HCT116 (cell line): ENCODE results near the gene MXD3.

Experiments
- EZH2 ChIP-seq: fragments of 200-600 bp; sonication (generic); IDR thresholded peaks from 2 replicates; pipeline ENCODE4 v1.6.1; 2017; ENCODE audit warnings: antibody characterized with exemption, mixed run types
- EZH2phosphoT487 ChIP-seq: fragments of 200-600 bp; IDR thresholded peaks from 2 replicates; pipeline ENCODE4 v1.6.1; 2018; ENCODE audit warnings: antibody characterized with exemption, borderline replicate concordance
- MAX ChIP-seq: IDR thresholded peaks from 2 replicates; pipeline ENCODE4 v1.6.1; 2012
- POLR2A ChIP-seq: IDR thresholded peaks from 2 replicates; pipeline ENCODE4 v1.7.0; 2011; ENCODE audit warnings: borderline replicate concordance; ENCODE audit not compliant: insufficient read depth, insufficient read length; ENCODE audit errors: extremely low read depth
- POLR2AphosphoS5 ChIP-seq: IDR thresholded peaks from 2 replicates; pipeline ENCODE4 v1.6.1; 2011; ENCODE audit warnings: mild to moderate bottlenecking, low read depth, low read length, moderate library complexity
- SIN3A ChIP-seq: IDR thresholded peaks from 2 replicates; pipeline ENCODE4 v1.6.1; 2012; ENCODE audit warnings: low read depth
- SRF ChIP-seq: IDR thresholded peaks from 2 replicates; pipeline ENCODE4 v1.6.1; 2012; ENCODE audit warnings: low read depth
- TCF7L2 ChIP-seq: IDR thresholded peaks from 2 replicates; pipeline ENCODE4 v1.7.0; 2011; ENCODE audit warnings: borderline replicate concordance, inconsistent platforms; ENCODE audit not compliant: insufficient read depth, insufficient read length; ENCODE audit errors: extremely low read depth
- ZBTB33 ChIP-seq: IDR thresholded peaks from 2 replicates; pipeline ENCODE4 v1.6.1; 2011; ENCODE audit warnings: mild to moderate bottlenecking, low read length, moderate library complexity; ENCODE audit not compliant: insufficient replicate concordance; ENCODE audit errors: extremely low read depth
- ZFX ChIP-seq: fragments of 450-650 bp; IDR thresholded peaks from 2 replicates; pipeline ENCODE4 v1.6.1; 2017
- TF ChIP-seq, protein P1 (sequence below), 3 experiments: fragments of 200-600 bp in 1 of 3; sonication (generic) in 1 of 3; IDR thresholded peaks in 2 of 3; conservative IDR thresholded peaks in 1 of 3; 2 replicates each; pipeline ENCODE4 v1.5.1; 2012 to 2017; ENCODE audit warnings: low read depth in 2 of 3, low read length in 2 of 3, antibody characterized with exemption in 1 of 3, borderline replicate concordance in 1 of 3, control low read depth in 1 of 3, mild to moderate bottlenecking in 1 of 3, mixed read lengths in 1 of 3, mixed run types in 1 of 3, moderate library complexity in 1 of 3; ENCODE audit not compliant: insufficient read depth in 1 of 3

- TF ChIP-seq, protein P1, sequence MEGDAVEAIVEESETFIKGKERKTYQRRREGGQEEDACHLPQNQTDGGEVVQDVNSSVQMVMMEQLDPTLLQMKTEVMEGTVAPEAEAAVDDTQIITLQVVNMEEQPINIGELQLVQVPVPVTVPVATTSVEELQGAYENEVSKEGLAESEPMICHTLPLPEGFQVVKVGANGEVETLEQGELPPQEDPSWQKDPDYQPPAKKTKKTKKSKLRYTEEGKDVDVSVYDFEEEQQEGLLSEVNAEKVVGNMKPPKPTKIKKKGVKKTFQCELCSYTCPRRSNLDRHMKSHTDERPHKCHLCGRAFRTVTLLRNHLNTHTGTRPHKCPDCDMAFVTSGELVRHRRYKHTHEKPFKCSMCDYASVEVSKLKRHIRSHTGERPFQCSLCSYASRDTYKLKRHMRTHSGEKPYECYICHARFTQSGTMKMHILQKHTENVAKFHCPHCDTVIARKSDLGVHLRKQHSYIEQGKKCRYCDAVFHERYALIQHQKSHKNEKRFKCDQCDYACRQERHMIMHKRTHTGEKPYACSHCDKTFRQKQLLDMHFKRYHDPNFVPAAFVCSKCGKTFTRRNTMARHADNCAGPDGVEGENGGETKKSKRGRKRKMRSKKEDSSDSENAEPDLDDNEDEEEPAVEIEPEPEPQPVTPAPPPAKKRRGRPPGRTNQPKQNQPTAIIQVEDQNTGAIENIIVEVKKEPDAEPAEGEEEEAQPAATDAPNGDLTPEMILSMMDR (IDR thresholded peaks at IDR 0.05 in 2 of 3, conservative IDR thresholded peaks at IDR 0.05 in 1 of 3; ENCODE audit: borderline replicate concordance in 1 of 3, insufficient read depth in 1 of 3, low read depth in 2 of 3, low read length in 2 of 3) = no peak
- TF ChIP-seq EZH2 (no peak), EZH2phosphoT487 (no peak), POLR2A (peak; percentile 44), POLR2AphosphoS5 (peak; percentile 92), SIN3A (no peak), TCF7L2 (peak; percentile 45), ZBTB33 (peak; percentile 63), MAX (no peak), SRF (no peak), ZFX (peak; percentile 52; the same call in 1 of the 2 replicates)
Observed at GRCh38 chr5:177351392-177352329, 40.0 kb upstream of the MXD3 start, which contains the start of gene LMAN2.
